ENCODE results near the gene KIAA0319L.

The KIAA0319L gene

GRCh38 chr1:35546614-35547013, 10.6 kb downstream of the KIAA0319L start:
- H3K27ac ChIP-seq = no peak overlapping the region
- DNase-seq (ENCODE audit: low spot score) = no peak
- no peak overlapping the region for H3K4me3 ChIP-seq
- TF ChIP-seq CTCF (IDR thresholded peaks at IDR 0.05) = no peak

GRCh38 chr1:35544976-35545375, 12.2 kb downstream of the KIAA0319L start:
- H3K4me3 ChIP-seq = no peak overlapping the region
- no peak for TF ChIP-seq CTCF (IDR thresholded peaks at IDR 0.05)
- no peak overlapping the region for H3K27ac ChIP-seq
- no peak for DNase-seq (ENCODE audit: low spot score)

- Histone ChIP-seq H3K4me3 (peak overlapping the region; percentile 33), H3K27ac (peak overlapping the region; percentile 58 to 82)
- no peak for TF ChIP-seq CTCF (IDR thresholded peaks at IDR 0.05)
- DNase-seq (ENCODE audit: low spot score) = no peak
Observed at GRCh38 chr1:35539824-35540261, 17.4 kb downstream of the KIAA0319L start.

- Histone ChIP-seq H3K27ac (peak overlapping the region; percentile 58 to 82), H3K4me3 (peak overlapping the region; percentile 33)
- no peak for TF ChIP-seq CTCF (IDR thresholded peaks at IDR 0.05)
- no peak for DNase-seq (ENCODE audit: low spot score)
Observed at GRCh38 chr1:35539073-35539823, 18.0 kb downstream of the KIAA0319L start.

- no peak for DNase-seq (ENCODE audit: low spot score)
- Histone ChIP-seq H3K4me3 (no peak overlapping the region), H3K27ac (peak overlapping the region; percentile 45 to 58)
- TF ChIP-seq CTCF (IDR thresholded peaks at IDR 0.05) = no peak
Observed at GRCh38 chr1:35537806-35538205, 19.4 kb downstream of the KIAA0319L start.

GRCh38 chr1:35536556-35537162, 20.5 kb downstream of the KIAA0319L start:
- no peak overlapping the region for H3K27ac ChIP-seq
- TF ChIP-seq CTCF (IDR thresholded peaks at IDR 0.05) = no peak
- no peak overlapping the region for H3K4me3 ChIP-seq
- no peak for DNase-seq (ENCODE audit: low spot score)

- Histone ChIP-seq H3K4me3 (no peak overlapping the region), H3K27ac (no peak overlapping the region)
- no peak for DNase-seq (ENCODE audit: low spot score)
- TF ChIP-seq CTCF (IDR thresholded peaks at IDR 0.05) = no peak
Observed at GRCh38 chr1:35535243-35535642, 22.0 kb downstream of the KIAA0319L start.

Data from coronary artery (tissue), 2 donors.